Measurements from ENCODE around the gene DCPS.
A peak's percentile ranks its signal among the peaks of the same experiment; 100 is the strongest.
"Not testable (repeated sequence)": the region's sequence is repeated elsewhere in the genome, so short reads cannot be mapped to it uniquely, and the experiment has no call there.

DCPS gene, protein sequence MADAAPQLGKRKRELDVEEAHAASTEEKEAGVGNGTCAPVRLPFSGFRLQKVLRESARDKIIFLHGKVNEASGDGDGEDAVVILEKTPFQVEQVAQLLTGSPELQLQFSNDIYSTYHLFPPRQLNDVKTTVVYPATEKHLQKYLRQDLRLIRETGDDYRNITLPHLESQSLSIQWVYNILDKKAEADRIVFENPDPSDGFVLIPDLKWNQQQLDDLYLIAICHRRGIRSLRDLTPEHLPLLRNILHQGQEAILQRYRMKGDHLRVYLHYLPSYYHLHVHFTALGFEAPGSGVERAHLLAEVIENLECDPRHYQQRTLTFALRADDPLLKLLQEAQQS

DNA sequence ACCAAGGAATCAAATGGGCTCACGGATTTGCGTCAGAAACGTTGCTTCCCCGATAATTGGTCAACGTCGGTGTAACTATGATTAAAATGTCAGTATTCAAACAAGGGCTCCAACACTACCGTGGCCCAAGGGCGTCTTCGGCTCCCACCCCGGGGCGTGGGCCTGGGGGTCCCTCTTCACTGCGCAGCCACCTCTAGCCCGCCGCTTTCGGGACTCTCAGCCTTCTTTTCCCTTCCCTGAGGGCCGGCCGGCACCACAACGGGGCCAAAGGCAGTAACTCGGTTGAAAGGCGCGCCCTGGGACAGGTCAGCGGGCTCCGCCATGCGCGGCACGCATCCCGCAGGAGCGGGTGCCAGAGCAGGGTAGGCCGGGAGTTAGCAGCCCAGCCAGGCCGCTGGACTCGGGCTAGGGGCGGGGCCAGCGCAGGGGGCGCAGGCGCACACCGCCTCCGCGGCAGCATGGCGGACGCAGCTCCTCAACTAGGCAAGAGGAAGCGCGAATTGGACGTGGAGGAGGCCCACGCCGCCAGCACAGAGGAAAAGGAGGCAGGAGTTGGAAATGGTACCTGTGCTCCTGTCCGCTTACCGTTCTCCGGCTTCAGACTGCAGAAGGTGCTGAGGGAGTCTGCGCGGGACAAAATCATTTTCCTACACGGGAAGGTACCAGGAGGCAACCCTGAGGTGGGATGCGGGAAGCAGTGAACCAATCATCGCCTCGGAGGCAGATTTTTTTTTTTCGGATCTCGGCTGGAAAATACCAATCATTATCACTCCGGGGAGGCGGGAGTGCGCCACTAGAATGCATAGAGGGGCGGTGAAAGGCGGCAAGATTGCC, at the start of gene DCPS:
TSS of gene DCPS (plus strand) at position 438 of the 834 bp plus-strand sequence. CDS start at position 459, 21 bp downstream.
- Histone ChIP-seq H3K27me3 (ENCODE audit: insufficient read depth, low read depth) (no peaks in the 10 kb centered on the region), H3K27ac (peak within 1 kb of the TSS; percentile 70), H3K4me3 (IDR thresholded peaks at IDR 0.05; ENCODE audit: insufficient read depth, low read depth, low read length) (no peak within 1 kb of the TSS), H3K4me1 (ENCODE audit: low read depth, poor library complexity, severe bottlenecking) (peaks cover 44% of the 10 kb centered on the region), H3K9ac (peak within 1 kb of the TSS; percentile 83), H3K36me3 (ENCODE audit: insufficient read depth) (no peaks in the 10 kb centered on the region), H3K4me2 (peak within 1 kb of the TSS; percentile 93), H2AFZ (ENCODE audit: low read depth) (peak within 1 kb of the TSS; percentile 91), H4K20me1 (ENCODE audit: insufficient read depth) (no peaks in the 10 kb centered on the region), H3K79me2 (ENCODE audit: insufficient read depth, low read depth) (peaks cover 15% of the 10 kb centered on the region; the same call in 1 of the 2 replicates)
- TF ChIP-seq, protein P1, sequence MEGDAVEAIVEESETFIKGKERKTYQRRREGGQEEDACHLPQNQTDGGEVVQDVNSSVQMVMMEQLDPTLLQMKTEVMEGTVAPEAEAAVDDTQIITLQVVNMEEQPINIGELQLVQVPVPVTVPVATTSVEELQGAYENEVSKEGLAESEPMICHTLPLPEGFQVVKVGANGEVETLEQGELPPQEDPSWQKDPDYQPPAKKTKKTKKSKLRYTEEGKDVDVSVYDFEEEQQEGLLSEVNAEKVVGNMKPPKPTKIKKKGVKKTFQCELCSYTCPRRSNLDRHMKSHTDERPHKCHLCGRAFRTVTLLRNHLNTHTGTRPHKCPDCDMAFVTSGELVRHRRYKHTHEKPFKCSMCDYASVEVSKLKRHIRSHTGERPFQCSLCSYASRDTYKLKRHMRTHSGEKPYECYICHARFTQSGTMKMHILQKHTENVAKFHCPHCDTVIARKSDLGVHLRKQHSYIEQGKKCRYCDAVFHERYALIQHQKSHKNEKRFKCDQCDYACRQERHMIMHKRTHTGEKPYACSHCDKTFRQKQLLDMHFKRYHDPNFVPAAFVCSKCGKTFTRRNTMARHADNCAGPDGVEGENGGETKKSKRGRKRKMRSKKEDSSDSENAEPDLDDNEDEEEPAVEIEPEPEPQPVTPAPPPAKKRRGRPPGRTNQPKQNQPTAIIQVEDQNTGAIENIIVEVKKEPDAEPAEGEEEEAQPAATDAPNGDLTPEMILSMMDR (conservative IDR thresholded peaks at IDR 0.05; ENCODE audit: low read depth, low read length) = no peak

GRCh38 chr11:126254819-126255218, 49.0 kb upstream of the DCPS start:
- Histone ChIP-seq H3K9ac (no peak overlapping the region), H3K4me3 (IDR thresholded peaks at IDR 0.05; ENCODE audit: insufficient read depth, low read depth, low read length) (no peak overlapping the region), H3K79me2 (ENCODE audit: insufficient read depth, low read depth) (no peaks in the 10 kb centered on the region), H3K27me3 (ENCODE audit: insufficient read depth, low read depth) (no peaks in the 10 kb centered on the region), H3K4me1 (ENCODE audit: low read depth, poor library complexity, severe bottlenecking) (no peaks in the 10 kb centered on the region), H4K20me1 (ENCODE audit: insufficient read depth) (no peaks in the 10 kb centered on the region), H3K4me2 (no peak overlapping the region), H3K27ac (no peak overlapping the region), H2AFZ (ENCODE audit: low read depth) (no peak overlapping the region), H3K36me3 (ENCODE audit: insufficient read depth) (no peaks in the 10 kb centered on the region)
- TF ChIP-seq, protein P1 (conservative IDR thresholded peaks at IDR 0.05; ENCODE audit: low read depth, low read length) = no peak

GRCh38 chr11:126255507-126255906, 48.4 kb upstream of the DCPS start:
- not testable (repeated sequence) for H4K20me1 ChIP-seq (ENCODE audit: insufficient read depth); H3K27me3 ChIP-seq (ENCODE audit: insufficient read depth, low read depth); H3K79me2 ChIP-seq (ENCODE audit: insufficient read depth, low read depth); H3K4me3 ChIP-seq (IDR thresholded peaks at IDR 0.05; ENCODE audit: insufficient read depth, low read depth, low read length); H3K4me1 ChIP-seq (ENCODE audit: low read depth, poor library complexity, severe bottlenecking); H3K4me2 ChIP-seq; H2AFZ ChIP-seq (ENCODE audit: low read depth); H3K9ac ChIP-seq; H3K27ac ChIP-seq; H3K36me3 ChIP-seq (ENCODE audit: insufficient read depth)

- Histone ChIP-seq H4K20me1 (ENCODE audit: insufficient read depth) (no peaks in the 10 kb centered on the region), H3K4me3 (IDR thresholded peaks at IDR 0.05; ENCODE audit: insufficient read depth, low read depth, low read length) (no peak overlapping the region), H2AFZ (ENCODE audit: low read depth) (no peak overlapping the region), H3K9ac (no peak overlapping the region), H3K4me1 (ENCODE audit: low read depth, poor library complexity, severe bottlenecking) (no peaks in the 10 kb centered on the region), H3K4me2 (no peak overlapping the region), H3K79me2 (ENCODE audit: insufficient read depth, low read depth) (no peaks in the 10 kb centered on the region), H3K36me3 (ENCODE audit: insufficient read depth) (no peaks in the 10 kb centered on the region), H3K27me3 (ENCODE audit: insufficient read depth, low read depth) (no peaks in the 10 kb centered on the region), H3K27ac (no peak overlapping the region)
- TF ChIP-seq, protein P1 (conservative IDR thresholded peaks at IDR 0.05; ENCODE audit: low read depth, low read length) = no peak
Observed at GRCh38 chr11:126256216-126256615, 47.6 kb upstream of the DCPS start.
